Measurements from ENCODE around the gene PRG3. TPM values are rescaled to one million over a fixed set of nuclear protein-coding genes. Genes with fewer than 3 reads are reported as not detected.

PRG3 gene
- total RNA-seq, 1 experiment from 2014 or later = not detected

DNA sequence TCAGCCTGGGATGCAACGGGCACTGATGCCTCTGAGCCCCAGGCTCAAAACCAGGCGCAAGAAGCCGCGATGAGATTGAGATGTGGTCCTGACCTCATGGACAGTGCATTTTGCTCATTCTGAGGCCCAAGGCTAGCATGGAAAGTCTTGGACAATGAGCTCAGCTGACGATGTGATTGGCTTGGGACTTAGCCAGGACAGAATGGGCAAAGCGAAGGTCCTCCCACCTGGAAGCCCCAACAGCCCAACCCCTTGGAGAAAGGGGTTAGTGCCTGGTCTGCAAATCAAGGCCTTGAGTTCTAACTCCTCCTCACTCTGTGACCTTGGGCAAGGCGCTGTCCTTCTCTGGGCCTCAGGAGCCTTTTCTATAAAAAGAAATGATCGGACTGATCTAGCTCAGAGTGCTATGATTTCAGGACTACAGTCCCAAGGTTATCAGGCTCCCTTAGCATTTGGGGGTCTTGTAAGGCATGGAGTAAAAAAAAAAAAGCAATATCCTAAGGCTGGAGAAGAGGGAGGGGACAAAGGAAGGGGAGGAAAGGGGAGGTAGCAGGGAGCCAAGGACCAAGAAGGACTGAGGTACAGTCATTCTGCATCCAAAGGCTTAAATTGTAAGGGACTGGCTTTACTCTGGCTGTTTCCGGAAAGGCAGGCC is 43.3 kb upstream of the PRG3 start:
- H3K79me2 ChIP-seq (ENCODE audit: low read depth) = peaks cover 55% of the 10 kb centered on the region
- intact Hi-C loops (cut with micrococcal nuclease; ENCODE audit: unreplicated experiment) = no loop called here
- peaks cover 53% of the 10 kb centered on the region for H3F3A ChIP-seq (ENCODE audit: insufficient read depth, low read depth)
- peaks cover 37% of the 10 kb centered on the region for H3K36me3 ChIP-seq (ENCODE audit: low read depth)
- no peaks in the 10 kb centered on the region for H4K20me1 ChIP-seq (ENCODE audit: insufficient read depth)
- ChIA-PET CTCF (interaction anchor here (0.5 kb wide), 2 partner anchors 24 to 126 kb away, joined by 5 to 7 read pairs; no protein-coding TSS in a partner anchor), POLR2A (ENCODE audit: unreplicated experiment) (no interaction called here)
- no peak overlapping the region for H2AFZ ChIP-seq
- 0 out of 2 replicates have a peak overlapping the region, but pooled peaks have one; percentile 18 for H3K27ac ChIP-seq
- no TSS peak for BruUV-seq (replicated peaks)
- H3K4me3 ChIP-seq = peak overlapping the region; percentile 73; the same call in 1 of the 2 replicates
- peaks cover 43% of the 10 kb centered on the region for H3K4me1 ChIP-seq (replicated peaks; ENCODE audit: insufficient read depth)
- no peak for DNase-seq
- H3K4me2 ChIP-seq = peak overlapping the region; percentile 96
- H3K9me2 ChIP-seq (ENCODE audit: insufficient read depth) = no peaks in the 10 kb centered on the region
- no peaks in the 10 kb centered on the region for H3K9me3 ChIP-seq (ENCODE audit: insufficient read depth, low read depth)
- no peaks in the 10 kb centered on the region for H3K27me3 ChIP-seq (ENCODE audit: insufficient read depth, low read depth)
- no peak for TF ChIP-seq EZH2 (IDR thresholded peaks at IDR 0.05; ENCODE audit: low read depth)
- TF ChIP-seq, protein P1, sequence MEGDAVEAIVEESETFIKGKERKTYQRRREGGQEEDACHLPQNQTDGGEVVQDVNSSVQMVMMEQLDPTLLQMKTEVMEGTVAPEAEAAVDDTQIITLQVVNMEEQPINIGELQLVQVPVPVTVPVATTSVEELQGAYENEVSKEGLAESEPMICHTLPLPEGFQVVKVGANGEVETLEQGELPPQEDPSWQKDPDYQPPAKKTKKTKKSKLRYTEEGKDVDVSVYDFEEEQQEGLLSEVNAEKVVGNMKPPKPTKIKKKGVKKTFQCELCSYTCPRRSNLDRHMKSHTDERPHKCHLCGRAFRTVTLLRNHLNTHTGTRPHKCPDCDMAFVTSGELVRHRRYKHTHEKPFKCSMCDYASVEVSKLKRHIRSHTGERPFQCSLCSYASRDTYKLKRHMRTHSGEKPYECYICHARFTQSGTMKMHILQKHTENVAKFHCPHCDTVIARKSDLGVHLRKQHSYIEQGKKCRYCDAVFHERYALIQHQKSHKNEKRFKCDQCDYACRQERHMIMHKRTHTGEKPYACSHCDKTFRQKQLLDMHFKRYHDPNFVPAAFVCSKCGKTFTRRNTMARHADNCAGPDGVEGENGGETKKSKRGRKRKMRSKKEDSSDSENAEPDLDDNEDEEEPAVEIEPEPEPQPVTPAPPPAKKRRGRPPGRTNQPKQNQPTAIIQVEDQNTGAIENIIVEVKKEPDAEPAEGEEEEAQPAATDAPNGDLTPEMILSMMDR (conservative IDR thresholded peaks at IDR 0.05) = no peak

DNA sequence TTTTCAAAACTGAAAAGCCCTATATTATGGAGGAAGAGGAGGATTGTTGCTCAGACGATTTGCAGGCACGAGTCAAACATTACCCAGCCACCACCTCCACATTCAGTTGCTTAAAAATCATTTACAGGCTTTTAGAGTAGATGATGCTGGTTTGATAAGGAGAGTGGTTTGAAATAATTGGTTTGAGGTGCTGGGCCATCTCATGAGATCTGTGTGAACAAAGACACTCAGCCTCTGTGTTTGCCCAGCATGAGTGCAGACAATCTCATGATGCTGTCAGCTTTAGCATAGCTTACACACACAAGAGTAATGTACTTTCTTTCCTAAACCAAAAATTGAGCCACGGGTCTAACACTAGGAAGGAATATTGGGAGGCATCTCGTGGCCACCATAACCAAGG is 41.7 kb upstream of the PRG3 start:
- intact Hi-C loops (cut with micrococcal nuclease; ENCODE audit: unreplicated experiment) = no loop called here
- no peaks in the 10 kb centered on the region for H3K9me3 ChIP-seq (ENCODE audit: insufficient read depth, low read depth)
- CTCF ChIA-PET = no interaction called here
- no peak overlapping the region for H3K4me3 ChIP-seq
- no peak overlapping the region for H3K27ac ChIP-seq
- H3K36me3 ChIP-seq (ENCODE audit: low read depth) = peaks cover 45% of the 10 kb centered on the region
- H3K9me2 ChIP-seq (ENCODE audit: insufficient read depth) = no peaks in the 10 kb centered on the region
- POLR2A ChIA-PET (ENCODE audit: unreplicated experiment) = interaction anchor here (0.6 kb wide), 1 partner anchor 20 kb away, joined by 4 read pairs; no protein-coding TSS in a partner anchor
- peaks cover 55% of the 10 kb centered on the region for H3K79me2 ChIP-seq (ENCODE audit: low read depth)
- no peak overlapping the region for H3K4me2 ChIP-seq
- TF ChIP-seq, protein P1 (conservative IDR thresholded peaks at IDR 0.05) = no peak
- TF ChIP-seq EZH2 (IDR thresholded peaks at IDR 0.05; ENCODE audit: low read depth) = no peak
- no TSS peak for BruUV-seq (replicated peaks)
- H3K4me1 ChIP-seq (replicated peaks; ENCODE audit: insufficient read depth) = peaks cover 33% of the 10 kb centered on the region
- H4K20me1 ChIP-seq (ENCODE audit: insufficient read depth) = no peaks in the 10 kb centered on the region
- no peak overlapping the region for H2AFZ ChIP-seq
- DNase-seq = no peak
- no peaks in the 10 kb centered on the region for H3K27me3 ChIP-seq (ENCODE audit: insufficient read depth, low read depth)
- H3F3A ChIP-seq (ENCODE audit: insufficient read depth, low read depth) = peaks cover 46% of the 10 kb centered on the region

DNA sequence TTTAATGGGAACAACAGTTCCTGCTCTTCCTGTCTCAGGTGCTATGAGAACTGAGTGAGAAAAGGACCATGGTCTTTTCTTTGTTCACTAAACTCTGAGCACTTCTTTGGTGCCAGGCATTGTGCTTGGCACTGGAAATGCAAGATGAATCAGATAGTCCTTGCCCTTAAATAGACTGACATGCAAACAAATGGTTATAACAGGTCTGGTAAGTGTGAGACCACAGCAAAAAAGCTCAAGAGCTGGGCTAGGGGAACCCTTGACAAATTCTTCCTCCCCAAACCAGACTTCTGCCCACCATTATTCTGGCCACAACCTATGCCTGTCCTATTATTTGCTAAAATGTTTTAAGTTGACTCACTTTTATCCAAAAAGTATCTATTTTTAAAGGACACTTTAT is 40.9 kb upstream of the PRG3 start:
- peak in 1 of 2 experiments; percentile 18 for DNase-seq

More for the DNA sequence above, 40.9 kb upstream of the PRG3 start:
- no peak overlapping the region for H3K27ac ChIP-seq
- TF ChIP-seq, protein P1 (conservative IDR thresholded peaks at IDR 0.05) = no peak
- no peak for TF ChIP-seq EZH2 (IDR thresholded peaks at IDR 0.05; ENCODE audit: low read depth)
- H2AFZ ChIP-seq = no peak overlapping the region
- no peak overlapping the region for H3K4me2 ChIP-seq
- H3K9me3 ChIP-seq (ENCODE audit: insufficient read depth, low read depth) = no peaks in the 10 kb centered on the region
- POLR2A ChIA-PET (ENCODE audit: unreplicated experiment) = no interaction called here
- H3K4me1 ChIP-seq (replicated peaks; ENCODE audit: insufficient read depth) = peaks cover 26% of the 10 kb centered on the region
- peaks cover 55% of the 10 kb centered on the region for H3K79me2 ChIP-seq (ENCODE audit: low read depth)
- no TSS peak for BruUV-seq (replicated peaks)
- H3K4me3 ChIP-seq = no peak overlapping the region
- intact Hi-C loops (cut with micrococcal nuclease; ENCODE audit: unreplicated experiment) = no loop called here
- H3K27me3 ChIP-seq (ENCODE audit: insufficient read depth, low read depth) = no peaks in the 10 kb centered on the region
- no peaks in the 10 kb centered on the region for H4K20me1 ChIP-seq (ENCODE audit: insufficient read depth)
- H3K36me3 ChIP-seq (ENCODE audit: low read depth) = peaks cover 54% of the 10 kb centered on the region
- CTCF ChIA-PET = no interaction called here
- no peaks in the 10 kb centered on the region for H3K9me2 ChIP-seq (ENCODE audit: insufficient read depth)
- H3F3A ChIP-seq (ENCODE audit: insufficient read depth, low read depth) = peaks cover 44% of the 10 kb centered on the region; the same call in 1 of the 2 replicates

Data from PC-9 (cell line).